Activated naive CD8-positive, alpha-beta T cell (primary cell): ENCODE data around the gene NOP14.
"Not testable (repeated sequence)": the region's sequence is repeated elsewhere in the genome, so short reads cannot be mapped to it uniquely, and the experiment has no call there.

Source experiments
- H3K27ac Mint-ChIP-seq: one replicate; pipeline ENCODE4 v1.8.0; 2021; ENCODE audit warnings: mixed read lengths
- H3K27me3 Mint-ChIP-seq: one replicate; pipeline ENCODE4 v1.8.0; 2021; ENCODE audit warnings: mixed read lengths
- H3K36me3 Mint-ChIP-seq: one replicate; pipeline ENCODE4 v1.8.0; 2021; ENCODE audit warnings: mixed read lengths
- H3K4me1 Mint-ChIP-seq: one replicate; pipeline ENCODE4 v1.8.0; 2021; ENCODE audit warnings: low read depth, mixed read lengths
- H3K4me3 Mint-ChIP-seq: one replicate; pipeline ENCODE4 v1.8.0; 2021; ENCODE audit warnings: mild to moderate bottlenecking, mixed read lengths
- H3K9me3 Mint-ChIP-seq: one replicate; pipeline ENCODE4 v1.8.0; 2021; ENCODE audit warnings: low read depth, mixed read lengths

NOP14 gene

DNA sequence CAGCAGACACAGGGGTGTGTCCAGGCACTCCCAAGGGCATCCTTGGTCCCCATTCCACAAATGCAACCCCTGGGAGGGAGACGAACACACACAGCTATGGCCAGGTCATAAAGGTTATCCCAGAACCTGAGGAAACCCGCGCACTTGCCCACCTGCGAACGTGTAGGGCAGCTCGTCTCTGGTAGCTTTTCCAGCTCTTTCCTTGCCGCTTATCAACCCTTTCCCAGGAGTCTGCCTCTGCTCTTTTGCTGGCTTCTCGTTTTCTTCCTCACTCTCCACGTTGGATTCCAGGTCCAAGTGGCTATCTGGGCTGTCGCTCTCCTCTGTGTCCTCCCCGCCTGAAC is 13.5 kb downstream of the NOP14 start:
- H3K36me3 Mint-ChIP-seq, result peaks cover 6% of the 10 kb centered on the region
- H3K27ac Mint-ChIP-seq, result no peak overlapping the region
- no peaks in the 10 kb centered on the region for H3K27me3 Mint-ChIP-seq

DNA sequence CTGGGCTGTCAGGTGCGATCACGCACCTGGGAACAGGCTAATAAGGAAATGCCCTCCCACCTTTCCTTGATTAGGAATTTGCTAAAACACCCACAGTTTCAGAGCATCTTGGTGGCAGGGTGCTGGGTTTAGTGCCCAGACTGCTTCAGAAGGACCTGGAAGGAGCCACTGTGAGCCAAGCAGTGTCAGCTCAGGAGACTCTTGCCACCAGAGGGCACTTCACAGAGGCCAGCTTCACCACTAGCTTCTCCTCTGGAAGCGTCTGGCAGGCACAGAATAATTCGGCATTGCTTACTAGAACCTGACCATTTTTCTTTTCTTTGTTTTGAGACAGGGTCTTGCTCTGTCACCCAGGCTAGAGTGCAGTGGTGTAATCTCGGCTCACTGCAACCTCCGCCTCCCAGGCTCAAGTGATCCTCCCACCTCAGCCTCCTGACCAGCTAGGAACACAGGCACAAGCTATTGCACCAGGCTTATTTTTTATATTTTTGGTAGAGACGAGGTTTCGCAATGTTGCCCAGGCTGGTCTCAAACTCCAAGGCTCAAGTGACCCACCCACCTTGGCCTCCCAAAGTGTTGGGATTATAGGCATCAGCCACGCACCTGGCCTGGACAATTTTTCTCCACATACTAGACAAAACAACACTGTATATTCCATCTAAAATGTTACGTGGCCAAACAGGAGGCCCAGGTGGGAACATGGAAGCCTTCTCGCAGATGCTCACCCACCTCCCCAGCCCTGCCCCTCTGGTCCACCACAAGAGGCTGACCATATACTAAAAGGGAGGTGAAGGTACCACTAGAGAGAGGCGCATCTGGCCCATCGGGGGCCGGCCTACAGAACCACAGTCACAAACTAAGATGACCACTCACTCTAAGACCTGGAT is 14.1 kb downstream of the NOP14 start:
- peak overlapping the region; percentile 34 for H3K27ac Mint-ChIP-seq
- no peaks in the 10 kb centered on the region for H3K9me3 Mint-ChIP-seq

More for the DNA sequence above, 13.5 kb downstream of the NOP14 start:
- peaks cover 16% of the 10 kb centered on the region for H3K4me1 Mint-ChIP-seq
- H3K9me3 Mint-ChIP-seq, result no peaks in the 10 kb centered on the region
- no peak overlapping the region for H3K4me3 Mint-ChIP-seq

DNA sequence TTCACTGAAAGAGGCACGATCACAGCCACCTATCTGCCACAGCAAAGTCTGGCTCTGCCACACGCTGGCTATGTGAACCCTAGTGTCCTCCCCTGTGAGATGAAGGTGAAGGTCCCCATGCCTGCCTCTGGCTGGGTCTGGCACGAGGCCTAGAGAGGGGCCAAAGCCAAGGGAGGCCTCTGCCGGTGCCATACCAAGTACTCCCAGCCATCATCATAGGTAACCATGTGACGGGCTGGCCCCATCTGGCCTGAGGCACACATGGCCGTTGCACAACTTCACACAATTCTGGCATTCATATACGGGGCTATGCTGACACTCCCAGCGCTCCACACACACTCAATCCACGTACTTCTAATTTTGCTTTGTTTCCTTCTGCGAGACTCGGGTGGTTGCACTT is 15.3 kb downstream of the NOP14 start:
- Mint-ChIP-seq H3K36me3 (peaks cover 6% of the 10 kb centered on the region), H3K27ac (no peak overlapping the region), H3K4me3 (no peak overlapping the region), H3K9me3 (no peaks in the 10 kb centered on the region), H3K27me3 (no peaks in the 10 kb centered on the region), H3K4me1 (peaks cover 2% of the 10 kb centered on the region)

More for the DNA sequence above, 14.1 kb downstream of the NOP14 start:
- Mint-ChIP-seq H3K4me3 (no peak overlapping the region), H3K27me3 (no peaks in the 10 kb centered on the region), H3K36me3 (peaks cover 6% of the 10 kb centered on the region), H3K4me1 (peaks cover 10% of the 10 kb centered on the region)

DNA sequence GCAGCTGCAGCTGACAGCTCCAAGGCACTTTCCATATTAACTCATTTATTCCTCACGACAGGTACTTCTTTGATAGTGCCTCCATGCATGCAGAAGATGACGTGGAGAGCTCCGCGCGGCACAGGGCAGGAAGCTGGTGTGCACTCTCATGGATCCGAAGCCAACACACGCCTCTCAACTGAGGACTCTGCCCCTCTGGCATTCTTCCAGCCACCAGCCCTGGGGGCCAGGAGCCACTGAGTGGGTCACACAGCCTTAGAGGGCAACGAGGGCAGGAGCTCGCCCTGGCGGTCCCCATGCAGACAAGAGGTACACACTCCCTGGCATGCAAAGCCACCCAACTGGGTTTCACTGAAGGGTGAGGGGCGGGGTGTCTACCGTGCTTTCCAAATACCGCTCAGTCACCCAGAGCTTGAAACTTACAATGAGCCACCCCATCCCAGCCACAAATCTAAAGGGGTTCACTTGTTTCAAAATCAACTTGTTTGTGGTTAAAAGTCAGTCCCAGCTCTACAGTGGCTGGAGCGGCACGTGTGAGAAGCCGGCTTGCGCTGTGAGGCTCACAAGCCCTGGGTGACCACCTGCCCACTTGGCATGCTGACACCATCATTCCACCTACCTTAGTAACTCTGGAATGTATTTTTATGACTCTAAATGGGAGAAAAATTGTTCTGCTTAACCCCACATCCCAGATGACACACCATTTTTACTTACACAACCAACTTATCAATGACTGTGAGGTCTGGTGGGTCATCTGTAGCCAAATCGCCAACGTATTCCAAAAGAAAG is 16.2 kb downstream of the NOP14 start:
- H3K27ac Mint-ChIP-seq, result no peak overlapping the region
- H3K4me1 Mint-ChIP-seq, result peaks cover 2% of the 10 kb centered on the region
- no peaks in the 10 kb centered on the region for H3K9me3 Mint-ChIP-seq
- peaks cover 6% of the 10 kb centered on the region for H3K36me3 Mint-ChIP-seq
- no peaks in the 10 kb centered on the region for H3K27me3 Mint-ChIP-seq
- H3K4me3 Mint-ChIP-seq, result no peak overlapping the region

- not testable (repeated sequence) for H3K9me3 Mint-ChIP-seq, H3K27ac Mint-ChIP-seq, H3K36me3 Mint-ChIP-seq, H3K4me1 Mint-ChIP-seq, H3K27me3 Mint-ChIP-seq, H3K4me3 Mint-ChIP-seq
Observed at GRCh38 chr4:2945619-2946604, 17.3 kb downstream of the NOP14 start.

- Mint-ChIP-seq H3K36me3 (peaks cover 6% of the 10 kb centered on the region), H3K9me3 (no peaks in the 10 kb centered on the region), H3K27ac (no peak overlapping the region), H3K27me3 (no peaks in the 10 kb centered on the region), H3K4me1 (no peaks in the 10 kb centered on the region), H3K4me3 (no peak overlapping the region)
Observed at GRCh38 chr4:2944586-2945526, 18.4 kb downstream of the NOP14 start.

DNA sequence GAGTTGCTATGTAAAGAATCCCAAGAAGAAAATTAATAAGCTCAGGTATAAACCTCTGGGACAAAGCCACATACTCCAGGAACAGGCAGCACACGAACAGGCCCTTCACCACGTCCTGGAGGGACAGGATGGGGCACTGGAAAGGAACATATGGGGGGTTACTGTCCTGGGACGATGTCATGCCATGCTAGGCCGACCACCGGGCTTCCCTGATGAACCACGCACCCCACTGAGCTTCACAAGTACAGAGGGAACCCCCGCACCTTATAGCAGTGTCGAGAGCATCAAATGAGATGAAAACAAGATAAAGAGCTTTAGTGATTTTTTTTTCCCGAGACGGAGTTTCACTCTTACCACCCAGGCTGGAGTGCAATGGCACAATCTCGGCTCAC is 19.1 kb downstream of the NOP14 start:
- Mint-ChIP-seq H3K4me1 (no peaks in the 10 kb centered on the region), H3K36me3 (peaks cover 6% of the 10 kb centered on the region), H3K4me3 (no peak overlapping the region), H3K27ac (no peak overlapping the region), H3K9me3 (no peaks in the 10 kb centered on the region), H3K27me3 (no peaks in the 10 kb centered on the region)

DNA sequence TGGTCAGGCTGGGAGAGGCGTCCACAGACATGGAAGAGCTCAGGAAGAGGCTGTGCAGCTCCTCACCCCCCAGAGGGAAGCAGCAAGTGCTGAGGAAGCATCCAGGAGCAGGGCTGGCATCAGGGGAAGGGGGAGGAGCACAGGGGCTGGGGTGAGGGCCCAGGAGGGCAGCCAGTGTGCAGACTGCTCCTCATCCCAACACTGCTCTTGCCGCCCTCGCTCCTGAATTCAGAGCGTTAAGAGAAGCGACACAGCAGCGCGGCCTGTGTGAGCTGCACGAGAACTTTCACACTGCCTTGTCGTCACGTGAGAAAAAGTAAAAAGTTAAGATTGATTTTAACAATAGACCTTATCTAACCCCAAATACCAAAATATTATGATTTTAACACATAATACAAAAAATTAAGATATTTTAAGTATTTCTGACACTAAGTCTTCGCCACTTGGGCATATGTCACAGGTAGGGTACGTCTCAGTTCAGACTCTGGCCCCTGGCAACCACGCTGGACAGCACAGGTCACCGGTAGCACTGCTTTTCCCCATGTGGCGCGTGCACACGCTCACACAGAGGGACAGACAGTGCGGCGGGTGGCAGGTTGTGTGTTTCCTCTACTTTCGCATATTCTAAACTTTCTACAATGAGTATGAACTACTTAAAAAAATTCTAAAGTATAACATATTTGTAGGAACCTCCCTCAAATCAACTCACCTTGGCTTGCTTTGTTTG is 19.7 kb downstream of the NOP14 start:
- Mint-ChIP-seq H3K27me3 (no peaks in the 10 kb centered on the region), H3K9me3 (no peaks in the 10 kb centered on the region), H3K27ac (no peak overlapping the region), H3K36me3 (peaks cover 6% of the 10 kb centered on the region), H3K4me1 (peaks cover 2% of the 10 kb centered on the region), H3K4me3 (no peak overlapping the region)

GRCh38 chr4:2942532-2943363 is 20.5 kb downstream of the NOP14 start:
- H3K27ac Mint-ChIP-seq, result peak overlapping the region; percentile 54
- H3K36me3 Mint-ChIP-seq, result peaks cover 6% of the 10 kb centered on the region
- no peaks in the 10 kb centered on the region for H3K27me3 Mint-ChIP-seq
- peaks cover 4% of the 10 kb centered on the region for H3K4me1 Mint-ChIP-seq
- H3K4me3 Mint-ChIP-seq, result no peak overlapping the region
- H3K9me3 Mint-ChIP-seq, result no peaks in the 10 kb centered on the region

DNA sequence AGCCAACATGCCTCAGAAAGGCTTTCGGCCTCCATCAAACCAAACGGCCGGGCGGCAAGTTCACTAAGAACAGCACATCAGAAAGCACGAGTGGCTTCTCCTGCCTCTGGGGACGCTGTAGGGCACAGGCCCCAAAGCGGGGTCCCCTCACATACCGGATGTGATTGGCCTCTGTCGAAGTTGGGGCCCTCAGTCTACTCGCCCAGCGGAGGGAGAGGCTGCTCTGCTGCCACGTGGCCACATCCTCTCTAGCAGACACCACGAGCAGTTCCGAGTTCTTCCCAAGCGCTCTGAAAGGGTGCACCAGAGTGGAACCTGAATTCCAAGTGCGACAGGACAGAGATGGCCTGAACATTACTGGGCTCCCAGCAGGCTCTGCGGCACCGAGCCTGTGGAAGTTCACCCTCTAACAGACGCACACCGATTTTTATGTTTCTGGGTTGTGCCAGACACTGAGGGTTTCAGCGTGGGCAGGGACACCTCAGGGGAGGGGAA is 21.1 kb downstream of the NOP14 start:
- no peak overlapping the region for H3K4me3 Mint-ChIP-seq
- H3K4me1 Mint-ChIP-seq, result peaks cover 7% of the 10 kb centered on the region
- no peaks in the 10 kb centered on the region for H3K27me3 Mint-ChIP-seq
- no peak overlapping the region for H3K27ac Mint-ChIP-seq
- peaks cover 6% of the 10 kb centered on the region for H3K36me3 Mint-ChIP-seq
- no peaks in the 10 kb centered on the region for H3K9me3 Mint-ChIP-seq

- no peak overlapping the region for H3K4me3 Mint-ChIP-seq
- H3K27ac Mint-ChIP-seq, result no peak overlapping the region
- H3K9me3 Mint-ChIP-seq, result no peaks in the 10 kb centered on the region
- H3K4me1 Mint-ChIP-seq, result peaks cover 14% of the 10 kb centered on the region
- H3K36me3 Mint-ChIP-seq, result peaks cover 5% of the 10 kb centered on the region
- H3K27me3 Mint-ChIP-seq, result no peaks in the 10 kb centered on the region
Observed at GRCh38 chr4:2941138-2942036, 21.8 kb downstream of the NOP14 start.
